ENCODE results near the gene RAD18.

GRCh38 chr3:8931342-8931741 is 31.9 kb downstream of the RAD18 start:
- TF ChIP-seq POLR2A (IDR thresholded peaks at IDR 0.05) = no peak
- TF ChIP-seq CTCF (IDR thresholded peaks at IDR 0.05) = no peak
- TF ChIP-seq POLR2AphosphoS5 (IDR thresholded peaks at IDR 0.05) = no peak
